GM19372 (cell line): ENCODE measurements around the gene SLC39A10.

ENCODE experiments used
- ATAC-seq: cut with Tn5 transposase; IDR thresholded peaks from one replicate; pipeline ENCODE4 v1.9.1; 2021; ENCODE audit warnings: mild to moderate bottlenecking, low read depth, moderate library complexity; ENCODE audit not compliant: unreplicated experiment

Gene SLC39A10, protein sequence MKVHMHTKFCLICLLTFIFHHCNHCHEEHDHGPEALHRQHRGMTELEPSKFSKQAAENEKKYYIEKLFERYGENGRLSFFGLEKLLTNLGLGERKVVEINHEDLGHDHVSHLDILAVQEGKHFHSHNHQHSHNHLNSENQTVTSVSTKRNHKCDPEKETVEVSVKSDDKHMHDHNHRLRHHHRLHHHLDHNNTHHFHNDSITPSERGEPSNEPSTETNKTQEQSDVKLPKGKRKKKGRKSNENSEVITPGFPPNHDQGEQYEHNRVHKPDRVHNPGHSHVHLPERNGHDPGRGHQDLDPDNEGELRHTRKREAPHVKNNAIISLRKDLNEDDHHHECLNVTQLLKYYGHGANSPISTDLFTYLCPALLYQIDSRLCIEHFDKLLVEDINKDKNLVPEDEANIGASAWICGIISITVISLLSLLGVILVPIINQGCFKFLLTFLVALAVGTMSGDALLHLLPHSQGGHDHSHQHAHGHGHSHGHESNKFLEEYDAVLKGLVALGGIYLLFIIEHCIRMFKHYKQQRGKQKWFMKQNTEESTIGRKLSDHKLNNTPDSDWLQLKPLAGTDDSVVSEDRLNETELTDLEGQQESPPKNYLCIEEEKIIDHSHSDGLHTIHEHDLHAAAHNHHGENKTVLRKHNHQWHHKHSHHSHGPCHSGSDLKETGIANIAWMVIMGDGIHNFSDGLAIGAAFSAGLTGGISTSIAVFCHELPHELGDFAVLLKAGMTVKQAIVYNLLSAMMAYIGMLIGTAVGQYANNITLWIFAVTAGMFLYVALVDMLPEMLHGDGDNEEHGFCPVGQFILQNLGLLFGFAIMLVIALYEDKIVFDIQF

DNA sequence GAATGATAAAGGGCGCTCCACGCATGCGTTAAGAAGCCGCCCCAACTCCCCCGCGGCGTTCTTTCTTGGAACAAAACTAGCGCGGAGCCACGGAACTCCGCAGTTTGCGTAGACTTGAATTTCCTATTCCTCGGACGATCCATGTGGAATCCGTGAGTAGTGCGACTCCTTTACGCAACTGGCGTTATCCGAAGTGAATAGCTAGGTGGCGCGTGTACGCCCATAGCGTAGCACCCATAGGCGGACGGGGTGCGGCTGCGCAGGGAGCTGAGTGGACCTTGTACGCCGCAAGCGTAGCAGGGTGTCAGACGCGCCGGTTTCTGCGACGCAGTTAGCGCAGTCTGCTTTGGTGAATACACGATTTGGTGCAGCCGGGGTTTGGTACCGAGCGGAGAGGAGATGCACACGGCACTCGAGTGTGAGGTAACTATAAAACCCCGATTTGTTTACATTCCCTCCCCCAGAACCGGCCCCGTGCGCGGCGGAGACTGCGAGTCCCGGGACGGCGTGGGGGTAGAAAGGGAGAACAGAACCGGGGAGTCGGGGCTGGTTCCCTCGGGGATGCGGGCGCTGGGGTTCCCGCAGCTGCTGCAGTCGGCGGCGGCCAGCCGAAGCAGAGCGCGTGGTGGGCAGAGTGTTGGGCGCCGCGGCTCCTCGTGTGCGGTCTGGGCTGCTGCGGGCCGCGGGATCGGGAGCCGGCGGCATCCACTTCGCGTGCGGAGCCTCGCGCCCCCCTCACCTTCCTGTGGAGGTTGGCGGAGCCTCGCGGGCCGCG, at the start of gene SLC39A10:
Gene SLC39A10 (plus strand): TSS at position 368 of the 775 bp plus-strand sequence. CDS start 22,817 bp downstream, outside the sequence.
- ATAC-seq: peak; percentile 61

DNA sequence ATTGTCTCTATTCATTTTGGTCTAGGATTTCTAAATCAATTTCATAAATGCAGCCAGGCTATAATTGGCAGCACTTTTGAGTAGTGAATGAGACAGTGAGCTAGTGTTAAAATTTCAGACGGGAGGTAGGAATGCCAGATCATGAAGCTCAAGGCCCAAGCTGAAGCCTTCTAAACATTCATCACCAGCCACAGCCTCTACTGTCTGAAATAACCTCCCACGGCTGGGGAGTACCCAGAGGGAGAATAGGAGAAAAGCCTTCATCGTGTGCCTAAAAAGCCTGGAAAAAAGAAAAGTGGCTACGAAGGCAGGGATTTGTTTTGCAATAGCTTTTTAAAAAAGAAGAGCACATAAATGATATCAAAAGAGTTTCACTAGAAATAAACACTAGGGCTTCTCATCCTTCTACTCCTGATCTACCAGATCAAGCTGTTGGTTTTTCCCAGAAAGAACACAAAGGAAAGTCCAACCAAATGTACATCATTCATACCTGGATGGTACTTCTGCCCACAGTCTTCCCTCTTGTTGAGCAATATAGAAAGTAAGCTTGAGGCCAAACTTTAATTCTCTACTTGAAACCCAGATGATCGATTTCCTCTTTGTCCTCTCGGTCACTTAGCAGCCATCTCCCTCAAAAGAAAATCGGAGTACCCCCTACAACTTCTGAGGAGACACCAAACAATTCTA, 48.1 kb upstream of the SLC39A10 start:
- no peak for ATAC-seq

DNA sequence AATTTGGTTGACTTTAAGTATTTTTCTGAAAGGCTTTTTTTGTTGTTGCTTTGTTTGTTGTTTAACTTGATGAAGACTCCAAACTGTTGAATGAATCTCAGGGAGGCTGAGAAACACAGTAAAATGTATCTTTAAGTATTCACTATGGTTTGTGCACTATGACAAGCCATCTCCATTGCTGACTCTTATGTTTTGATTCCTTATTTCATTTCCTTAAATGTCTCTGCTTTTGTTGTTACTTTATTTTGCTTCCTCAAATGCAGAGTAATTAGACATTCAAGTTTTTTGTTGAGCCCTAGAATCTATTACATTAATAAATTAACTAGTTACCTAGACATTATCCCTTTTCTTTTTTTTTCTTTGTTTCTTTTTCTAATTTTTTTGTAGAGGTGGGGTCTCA, 46.3 kb upstream of the SLC39A10 start:
- ATAC-seq: no peak

DNA sequence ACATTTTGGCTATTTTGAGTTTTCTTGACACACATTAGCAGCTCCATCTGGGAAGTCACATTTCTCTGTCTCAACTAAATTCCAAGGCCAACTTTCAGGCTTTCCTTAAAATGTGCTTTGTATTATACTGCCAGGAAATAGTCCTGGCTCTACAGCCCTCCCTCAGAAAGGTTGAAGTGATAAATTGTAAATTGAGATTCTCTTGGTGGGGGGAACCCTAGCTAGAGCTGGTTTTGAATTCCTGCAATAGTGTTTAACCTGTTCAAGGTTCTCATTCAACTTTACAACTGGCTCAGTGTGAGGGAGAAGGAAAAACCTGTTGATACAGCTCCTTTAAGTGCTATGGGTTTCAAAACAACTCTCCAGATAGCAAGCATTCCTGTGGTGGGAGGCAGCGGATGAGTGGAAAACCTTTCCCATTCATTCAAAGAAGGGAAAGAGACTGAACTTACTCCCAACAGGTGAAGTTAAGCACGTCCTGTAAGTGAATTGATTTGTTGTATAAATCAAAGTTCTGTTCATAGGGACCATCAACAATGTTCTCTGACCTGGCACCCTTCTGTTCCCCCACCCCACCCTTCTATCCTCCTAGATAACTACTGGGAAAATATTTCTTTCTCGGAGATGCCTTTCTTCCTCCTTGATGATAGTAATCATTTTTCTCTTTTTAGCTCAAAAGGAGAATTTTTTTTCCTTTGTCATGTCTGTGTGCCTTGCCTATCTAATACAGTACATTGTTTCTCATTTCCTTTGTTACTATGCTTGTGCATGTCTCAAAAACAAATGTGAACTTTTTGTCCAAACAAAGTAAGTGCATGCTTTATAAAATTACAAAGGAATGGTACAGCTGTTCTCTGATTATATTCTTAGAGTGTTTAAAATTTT, 44.2 kb upstream of the SLC39A10 start:
- no peak for ATAC-seq

DNA sequence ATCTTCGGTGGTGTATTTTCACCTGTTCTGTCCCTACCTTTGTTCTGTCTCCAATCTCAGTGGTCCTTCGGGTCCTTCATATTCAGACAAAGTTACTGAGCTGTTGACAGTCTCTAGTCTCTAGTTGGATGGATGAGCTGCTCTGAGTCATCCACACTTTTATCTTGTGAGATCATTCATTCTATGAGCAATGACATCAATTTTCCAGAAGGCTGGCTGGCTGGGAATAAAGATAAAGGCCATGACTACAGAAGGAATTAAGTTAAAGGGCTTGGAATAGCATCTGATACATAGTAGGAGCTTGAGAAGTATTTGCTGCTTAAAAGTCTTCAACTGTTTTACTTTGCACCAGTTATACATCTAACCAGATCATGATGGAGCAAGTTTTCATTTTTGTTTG, 43.1 kb upstream of the SLC39A10 start:
- ATAC-seq: no peak

DNA sequence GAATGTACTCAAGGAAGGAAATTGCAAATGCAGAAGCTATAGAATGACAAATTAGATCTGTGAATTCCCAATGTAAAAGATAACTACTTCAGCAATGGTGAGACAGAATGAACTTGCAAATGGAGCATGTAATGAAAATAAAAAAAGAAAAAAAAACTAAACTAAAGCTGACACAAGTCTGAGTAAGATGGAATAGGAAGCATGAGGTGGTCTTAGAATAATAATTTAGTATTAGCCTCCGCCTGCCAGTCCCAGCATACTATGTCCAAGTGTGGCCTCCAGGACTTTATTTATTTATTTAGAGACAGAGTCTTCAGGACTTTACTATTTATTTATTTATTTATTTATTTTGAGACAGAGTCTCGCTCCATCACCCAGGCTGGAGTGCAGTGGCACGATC, 37.4 kb upstream of the SLC39A10 start:
- ATAC-seq: no peak

DNA sequence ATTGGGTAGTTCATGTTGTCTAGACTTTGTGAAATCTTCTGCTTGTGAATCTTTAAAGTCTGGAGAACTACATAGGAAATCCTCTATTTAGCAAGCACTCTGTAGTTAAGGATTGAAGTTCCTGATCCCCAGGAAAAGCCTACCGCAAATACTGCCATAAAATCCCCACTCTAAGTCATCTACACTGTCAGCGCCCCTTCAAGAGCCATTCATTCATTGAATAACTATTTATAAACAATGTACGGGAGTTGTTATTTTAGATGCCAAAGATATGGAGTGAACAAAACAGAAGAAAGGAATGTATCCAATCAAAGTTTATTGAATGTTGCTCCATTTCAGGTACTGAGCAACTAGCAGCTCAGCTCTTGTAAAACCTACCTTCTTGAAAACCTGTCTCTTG, 36.5 kb upstream of the SLC39A10 start:
- no peak for ATAC-seq

DNA sequence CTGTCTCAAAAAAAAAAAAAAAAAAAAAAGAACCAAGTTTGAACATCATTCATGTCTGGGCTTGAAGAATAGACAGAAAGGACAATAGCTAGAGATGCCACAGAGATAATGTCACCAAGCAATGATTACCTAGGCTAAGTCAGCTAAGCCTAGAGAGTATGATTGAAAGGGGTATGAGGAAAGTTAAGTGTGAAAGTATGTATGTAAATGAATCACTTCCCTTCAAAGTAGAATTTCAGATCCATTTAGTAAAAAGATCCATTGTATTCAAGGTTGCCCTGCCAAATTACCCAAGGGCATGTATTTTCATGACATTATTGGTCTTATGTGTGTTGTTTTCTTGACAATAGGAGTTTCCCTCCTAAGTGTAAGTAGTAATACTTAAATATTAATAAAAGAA, 34.1 kb upstream of the SLC39A10 start:
- ATAC-seq: no peak

DNA sequence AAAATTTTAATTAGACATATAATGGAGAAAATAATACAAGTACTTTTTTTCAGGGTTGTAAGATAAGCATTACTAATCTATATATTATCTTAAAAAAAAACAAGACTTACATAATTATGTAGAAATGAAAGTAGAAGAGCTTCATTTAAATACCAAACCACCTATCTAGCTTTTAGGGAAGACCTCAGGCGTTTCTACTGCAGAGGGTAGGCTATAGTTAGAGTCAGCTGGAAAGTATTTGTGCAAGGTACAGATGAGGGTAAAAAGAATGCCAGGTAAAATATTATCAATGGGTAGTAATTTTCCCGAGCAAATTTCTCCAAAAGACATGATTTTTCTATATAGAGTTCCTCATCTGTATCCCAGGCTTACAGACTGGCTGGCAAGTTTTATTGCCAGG, 30.5 kb upstream of the SLC39A10 start:
- no peak for ATAC-seq

DNA sequence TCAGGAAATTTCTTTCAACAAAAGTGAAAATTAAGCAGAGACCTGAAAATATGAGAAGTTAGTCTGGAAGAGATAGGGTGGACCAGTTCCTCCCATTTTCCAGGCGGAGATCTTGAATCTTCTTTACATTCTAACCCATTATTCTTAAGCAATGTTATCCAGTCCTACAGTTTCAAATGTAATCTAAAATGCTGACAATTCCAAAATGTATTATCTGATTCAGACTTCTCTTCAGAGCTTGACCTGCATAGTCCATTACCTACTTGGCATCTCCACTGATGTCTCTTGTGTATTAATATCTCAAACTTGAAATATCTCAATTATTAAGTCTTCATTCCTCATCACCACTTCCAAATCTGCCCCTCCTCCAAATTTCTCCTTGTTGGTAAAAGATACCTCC, 28.4 kb upstream of the SLC39A10 start:
- ATAC-seq: no peak

DNA sequence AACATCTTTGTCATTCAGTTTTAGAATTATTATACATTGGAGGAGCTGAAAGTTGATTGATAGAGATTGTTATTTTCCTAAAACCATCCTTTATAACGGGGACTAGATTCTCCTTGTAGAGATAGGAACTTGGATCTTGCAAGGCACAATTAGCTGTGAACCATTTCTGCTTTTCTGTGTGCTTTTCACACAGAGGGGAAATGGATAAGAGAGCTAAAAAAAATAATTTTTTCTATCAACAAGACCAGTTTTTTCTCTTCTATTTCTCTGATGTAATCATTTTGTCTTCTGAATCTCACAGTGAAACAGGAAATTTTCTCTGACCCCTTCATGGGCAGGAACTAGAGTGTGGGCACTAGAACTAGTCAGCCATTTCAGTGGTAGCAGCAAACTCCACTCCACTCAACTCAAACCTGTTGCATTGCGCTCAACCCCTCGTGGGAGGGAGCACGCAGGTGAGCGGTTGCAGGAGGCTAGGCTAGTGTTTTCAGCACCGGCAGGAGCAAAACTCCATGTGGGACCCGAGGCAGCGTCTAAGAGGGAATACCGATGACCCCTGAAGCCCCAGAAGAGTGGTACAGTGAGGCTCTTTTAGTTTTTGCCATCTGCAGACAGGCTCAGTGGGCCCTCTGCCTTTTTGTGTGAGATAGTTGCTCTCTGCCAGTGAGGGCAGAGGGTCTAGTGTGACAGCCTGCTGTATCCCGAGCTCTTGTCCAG, 24.0 kb upstream of the SLC39A10 start:
- no peak for ATAC-seq

DNA sequence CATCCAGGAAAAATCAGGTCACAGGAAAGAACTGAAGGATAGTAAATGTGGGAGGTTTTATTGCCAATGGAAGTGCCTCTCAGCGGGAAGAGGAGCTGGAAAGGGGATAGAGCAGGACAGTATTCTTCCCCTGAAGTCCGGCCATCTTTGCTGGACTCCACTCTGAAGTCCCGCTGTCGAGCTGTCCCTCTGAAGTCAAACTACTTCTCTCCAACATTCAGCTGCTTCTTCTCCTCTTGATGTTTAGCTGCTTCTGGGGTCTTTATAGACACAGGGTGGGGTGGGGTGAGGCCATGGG, 23.5 kb upstream of the SLC39A10 start:
- no peak for ATAC-seq

DNA sequence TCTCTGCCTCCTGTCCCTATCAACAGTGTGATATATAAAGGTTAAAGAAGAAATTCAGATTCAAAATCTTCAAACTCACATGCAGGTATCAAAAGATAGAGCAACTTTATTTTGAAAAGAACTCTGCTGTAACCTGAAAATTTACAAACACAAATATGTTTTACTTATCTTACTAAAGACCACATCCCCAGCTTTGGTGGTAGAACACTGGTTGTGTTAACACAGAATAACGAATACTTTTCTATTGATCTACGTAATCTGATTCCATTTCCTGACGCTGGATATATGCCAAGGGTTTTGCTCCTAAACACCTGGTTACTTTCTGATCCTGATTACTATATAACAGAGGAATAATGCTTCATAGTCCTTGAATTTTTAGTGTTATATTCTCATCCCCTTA, 23.1 kb upstream of the SLC39A10 start:
- no peak for ATAC-seq

DNA sequence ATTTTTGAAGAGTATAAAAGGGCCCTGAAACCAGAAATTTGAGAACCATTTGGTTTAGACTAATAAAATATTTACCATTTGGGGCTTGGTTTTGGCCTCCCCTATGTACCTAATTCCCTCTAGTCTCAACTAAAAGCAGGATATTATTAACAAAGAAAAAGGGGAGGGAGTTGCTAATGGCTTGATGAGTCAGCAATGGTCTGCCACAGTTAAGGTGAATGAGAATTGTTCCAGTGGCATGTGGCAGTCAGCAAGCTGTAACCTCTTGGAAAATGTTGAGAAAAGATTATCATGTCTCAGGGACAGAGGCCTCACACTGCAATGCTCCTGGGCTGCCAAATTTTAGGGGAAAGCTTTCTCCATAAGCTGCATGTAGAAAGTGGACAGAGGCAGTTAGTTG, 20.1 kb upstream of the SLC39A10 start:
- no peak for ATAC-seq

DNA sequence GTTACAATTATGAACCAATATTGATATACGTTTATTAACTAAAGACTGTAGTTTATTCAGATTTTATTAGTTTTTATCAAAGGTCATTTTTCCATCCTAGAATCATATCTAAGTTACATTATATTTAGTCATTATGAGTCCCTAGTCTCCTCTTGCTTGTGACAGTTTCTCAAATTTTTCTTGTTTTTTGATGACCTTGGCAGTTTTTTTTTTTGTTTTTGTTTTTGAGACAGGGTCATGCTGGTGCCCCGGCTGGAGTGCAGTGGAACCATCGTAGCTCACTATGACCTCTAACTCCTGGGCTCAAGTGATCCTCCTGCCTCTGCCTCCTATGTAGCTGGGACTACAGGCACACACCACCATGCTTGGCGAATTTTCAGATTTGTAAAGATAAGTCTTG, 18.3 kb upstream of the SLC39A10 start:
- no peak for ATAC-seq

DNA sequence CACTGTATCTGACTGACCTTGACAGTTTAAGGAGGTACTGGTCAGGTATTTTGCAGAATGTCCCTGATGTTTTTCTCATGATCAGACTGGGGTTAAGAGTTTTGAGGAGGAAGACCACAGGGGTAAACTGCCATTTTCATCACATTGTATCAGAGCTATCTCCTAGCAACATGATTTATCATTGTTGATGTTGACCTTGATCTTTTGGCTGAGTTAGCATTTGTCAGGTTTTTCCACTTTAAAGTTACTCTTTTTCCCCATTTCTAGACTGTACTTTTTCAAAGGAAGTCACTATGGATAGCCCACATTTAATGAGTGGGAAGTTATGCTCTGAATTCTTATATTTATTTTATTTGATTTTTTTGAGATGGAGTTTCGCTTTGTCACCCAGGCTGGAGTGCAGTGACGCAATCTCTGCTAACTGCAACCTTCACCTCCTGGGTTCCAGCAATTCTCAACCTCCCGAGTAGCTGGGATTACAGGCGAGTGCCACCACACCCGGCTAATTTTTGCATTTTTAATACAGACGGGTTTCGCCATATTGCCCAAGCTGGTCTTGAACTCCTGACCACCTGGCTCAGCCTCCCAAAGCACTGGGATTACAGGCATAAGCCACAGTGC, 17.7 kb upstream of the SLC39A10 start:
- ATAC-seq: no peak

DNA sequence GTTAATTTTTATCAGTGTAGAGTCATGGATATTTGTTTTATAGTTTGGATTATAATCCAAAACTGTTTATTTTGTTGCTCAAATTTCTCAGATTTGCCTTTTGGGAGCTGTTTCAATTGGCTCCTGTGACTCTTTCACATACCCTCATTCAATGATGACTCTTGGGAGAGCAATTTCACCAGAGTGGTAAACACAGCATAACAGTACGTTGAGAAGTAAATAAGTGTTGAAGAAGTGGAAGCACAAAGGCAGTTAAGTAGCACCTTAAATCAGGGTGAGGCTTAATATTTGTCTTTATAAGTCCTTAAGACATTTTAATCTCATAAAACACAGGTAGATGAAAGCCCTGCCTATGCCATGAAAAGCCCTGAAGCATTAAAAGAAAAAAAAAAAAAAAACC, 17.1 kb upstream of the SLC39A10 start:
- ATAC-seq: no peak

DNA sequence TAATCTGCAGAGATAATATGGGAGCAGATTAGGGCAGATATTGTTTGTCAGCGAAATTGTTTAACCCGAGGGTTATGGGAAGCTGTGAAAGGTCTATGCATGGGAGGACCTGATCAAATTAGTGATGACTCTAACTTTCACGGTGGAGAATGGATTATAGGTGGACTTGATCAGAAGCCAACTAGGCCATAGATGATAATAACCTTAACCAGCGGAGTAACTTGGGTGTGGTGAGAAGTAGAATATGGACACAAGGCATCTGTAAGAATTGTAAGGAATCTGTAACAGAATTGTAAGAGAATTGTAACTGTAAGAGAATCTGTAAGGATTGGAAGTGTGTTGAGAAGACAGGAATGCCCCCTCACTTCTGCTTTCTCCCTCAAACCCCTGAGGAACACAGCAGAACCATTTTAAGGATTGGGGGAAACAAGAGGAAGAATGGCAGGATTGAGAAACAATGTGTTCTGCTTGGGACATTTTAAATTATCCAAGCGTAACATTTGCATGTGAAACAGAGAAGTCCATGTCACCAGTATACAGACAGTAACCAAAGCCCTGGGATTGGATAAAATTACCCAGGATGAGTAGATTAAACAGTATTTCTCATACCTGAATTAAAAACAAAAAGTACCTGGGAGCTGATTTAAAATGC, 14.9 kb upstream of the SLC39A10 start:
- ATAC-seq: no peak
